HG02623 (cell line): ENCODE data around the gene GLIS1.

Experiments used
- ATAC-seq: cut with Tn5 transposase; IDR thresholded peaks from one replicate; pipeline ENCODE4 v1.9.1; 2021; ENCODE audit warnings: moderate library complexity; ENCODE audit not compliant: unreplicated experiment

Gene GLIS1

DNA sequence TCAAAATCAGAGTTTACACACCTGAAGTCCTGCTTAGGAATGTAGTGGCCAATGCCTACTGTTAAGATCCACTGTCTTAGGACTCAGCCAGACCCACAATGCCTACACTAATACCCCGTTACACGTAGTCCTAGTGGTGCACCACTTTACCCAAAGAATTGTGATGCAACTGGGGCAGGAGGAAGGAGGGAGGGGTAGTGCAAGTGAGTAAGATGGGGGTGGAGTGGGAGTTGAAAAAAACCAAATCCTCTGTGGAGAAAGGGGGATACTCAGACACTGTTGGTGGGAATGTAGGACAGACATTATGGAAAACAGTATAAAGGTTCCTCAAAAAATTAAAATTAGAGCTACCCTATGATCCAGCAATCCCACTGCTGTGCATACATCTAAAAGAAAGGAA is 19.5 kb downstream of the GLIS1 start:
- ATAC-seq, result no peak

DNA sequence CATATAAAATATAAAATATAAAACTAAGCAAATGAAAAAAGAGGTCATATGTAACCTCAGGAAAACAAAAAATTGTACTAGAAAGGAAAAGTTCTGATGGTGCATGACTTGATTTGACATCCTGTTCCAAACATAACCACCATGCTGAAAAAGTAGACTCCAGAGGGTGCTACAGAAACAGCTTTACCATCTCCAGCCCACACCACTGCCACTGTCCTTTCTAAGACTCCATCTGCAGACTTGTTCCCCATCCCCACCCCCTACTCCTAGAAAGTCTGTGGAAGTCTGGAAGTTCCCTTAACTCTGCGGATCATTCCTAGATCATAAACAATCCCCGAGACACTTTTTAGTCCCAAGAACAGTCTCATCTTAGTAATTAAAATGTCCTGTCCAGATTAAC is 20.5 kb downstream of the GLIS1 start:
- ATAC-seq, result no peak

DNA sequence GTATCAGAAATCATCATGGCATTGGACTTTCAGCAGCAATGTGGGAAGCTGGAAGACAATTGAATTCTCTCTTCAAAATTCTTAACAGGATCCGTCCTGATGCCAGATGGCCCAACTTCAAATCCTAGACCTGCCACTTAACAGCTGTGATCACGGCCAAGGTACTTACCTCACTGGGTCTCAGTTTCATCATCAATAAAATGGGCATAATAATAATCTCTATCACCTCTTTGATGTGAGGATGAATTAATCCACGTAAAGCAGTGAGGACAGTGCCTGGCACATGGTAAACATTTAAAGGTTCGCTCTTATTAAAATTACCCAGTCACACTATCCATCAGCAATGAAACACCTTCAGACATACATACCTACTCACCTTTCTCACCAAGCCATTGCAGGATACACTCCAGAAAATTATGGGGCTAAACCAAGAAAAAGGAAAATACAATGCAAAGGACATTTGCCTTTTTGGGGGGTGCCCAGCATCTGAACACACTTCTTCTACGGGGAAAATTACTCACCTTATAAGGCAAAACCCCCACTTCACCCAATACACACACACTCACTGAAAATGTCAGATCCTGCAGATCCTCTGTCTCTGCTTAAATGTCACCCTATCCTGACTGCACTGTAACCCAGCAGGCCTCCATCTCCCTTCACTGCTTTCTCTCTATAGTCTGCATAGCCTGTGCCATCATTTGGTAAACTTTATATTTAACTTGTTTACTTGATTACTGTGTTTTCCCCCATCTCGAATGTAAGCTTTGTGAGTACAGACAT is 21.7 kb downstream of the GLIS1 start:
- no peak for ATAC-seq

- no peak for ATAC-seq
Observed at GRCh38 chr1:53716150-53716549, 22.8 kb downstream of the GLIS1 start.

- no peak for ATAC-seq
Observed at GRCh38 chr1:53715478-53715877, 23.5 kb downstream of the GLIS1 start.

DNA sequence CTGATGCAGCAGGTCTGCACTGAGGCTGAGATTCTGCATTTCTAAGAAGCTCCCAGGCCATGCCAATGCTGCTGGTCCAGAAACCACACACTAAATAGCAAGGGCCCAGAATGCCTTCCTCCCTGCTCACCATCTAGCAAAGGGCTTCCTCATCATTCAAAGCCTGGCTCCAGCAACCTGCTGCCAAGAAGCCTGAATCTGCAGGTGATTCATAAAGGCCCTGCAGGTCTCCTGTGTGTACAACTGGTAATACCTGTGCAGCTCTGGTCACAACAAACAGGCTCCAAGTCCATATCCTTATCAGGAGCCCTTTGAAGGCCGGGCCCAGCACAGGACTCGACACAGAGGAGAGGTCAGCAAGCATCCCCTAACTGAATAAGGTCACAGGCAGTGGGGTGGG is 26.7 kb downstream of the GLIS1 start:
- no peak for ATAC-seq

DNA sequence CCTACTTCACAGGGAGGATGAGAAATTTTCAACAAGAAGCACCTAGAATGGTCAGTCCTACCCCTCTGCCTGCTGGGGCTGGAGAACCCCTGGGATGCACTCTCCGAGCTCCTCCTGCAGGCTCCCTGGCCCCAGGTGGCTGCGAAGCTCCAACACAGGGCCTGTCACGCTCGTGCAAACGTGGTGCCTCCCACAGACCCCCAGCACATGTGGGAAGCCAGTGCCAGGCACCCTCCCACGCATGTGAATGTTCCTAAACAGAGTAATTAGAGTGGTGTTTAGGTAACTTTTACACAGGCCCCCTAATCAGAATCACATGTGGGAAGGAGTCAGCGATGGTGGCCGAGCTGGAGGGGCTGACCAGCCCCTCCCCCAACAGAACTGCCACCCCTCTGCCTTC is 28.4 kb downstream of the GLIS1 start:
- ATAC-seq, result no peak

GRCh38 chr1:53708687-53709086 is 30.3 kb downstream of the GLIS1 start:
- ATAC-seq, result no peak

DNA sequence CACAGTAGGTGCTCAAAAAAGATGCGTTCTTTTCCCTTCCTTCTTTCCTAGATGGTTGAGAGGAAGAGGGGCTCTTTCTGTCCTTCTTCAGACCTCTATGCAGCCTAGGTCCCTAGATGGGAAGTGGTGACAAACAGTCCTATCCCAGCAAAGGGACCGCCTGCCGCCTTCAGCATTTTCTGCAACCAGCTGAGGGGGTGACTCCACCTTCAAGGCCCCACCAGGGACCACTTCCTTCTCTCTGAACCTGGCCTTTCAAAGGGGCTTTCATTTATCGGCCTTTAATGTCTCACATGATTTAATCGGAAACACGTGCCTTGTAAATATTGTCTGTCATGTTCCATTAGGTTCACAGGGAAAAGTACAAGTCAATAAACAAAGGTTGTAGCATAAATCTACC is 32.6 kb downstream of the GLIS1 start:
- ATAC-seq, result no peak

- no peak for ATAC-seq
Observed at GRCh38 chr1:53705446-53706096, 33.4 kb downstream of the GLIS1 start.

- no peak for ATAC-seq
Observed at GRCh38 chr1:53704804-53705445, 34.0 kb downstream of the GLIS1 start.

DNA sequence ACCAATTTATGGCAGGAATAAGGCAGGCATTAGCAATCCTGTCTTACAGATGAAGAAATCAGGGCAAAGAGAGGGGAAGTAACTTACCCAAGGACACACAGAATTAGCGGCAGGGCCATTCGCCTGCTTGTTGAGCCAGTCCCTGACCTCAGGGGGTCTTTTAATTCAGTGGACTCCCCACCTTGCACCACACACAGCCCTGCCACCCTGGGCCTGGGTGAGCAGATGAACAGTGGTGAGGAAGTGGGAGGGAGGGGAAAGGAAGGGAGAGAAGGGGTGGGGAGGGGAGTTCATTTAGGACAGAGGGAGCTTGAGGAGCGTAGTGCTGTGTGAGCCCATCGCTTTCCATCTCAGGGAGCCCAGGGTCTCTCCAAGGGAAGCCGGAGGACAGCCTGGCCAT is 34.7 kb downstream of the GLIS1 start:
- ATAC-seq, result no peak

GRCh38 chr1:53703174-53703573 is 35.8 kb downstream of the GLIS1 start:
- no peak for ATAC-seq

DNA sequence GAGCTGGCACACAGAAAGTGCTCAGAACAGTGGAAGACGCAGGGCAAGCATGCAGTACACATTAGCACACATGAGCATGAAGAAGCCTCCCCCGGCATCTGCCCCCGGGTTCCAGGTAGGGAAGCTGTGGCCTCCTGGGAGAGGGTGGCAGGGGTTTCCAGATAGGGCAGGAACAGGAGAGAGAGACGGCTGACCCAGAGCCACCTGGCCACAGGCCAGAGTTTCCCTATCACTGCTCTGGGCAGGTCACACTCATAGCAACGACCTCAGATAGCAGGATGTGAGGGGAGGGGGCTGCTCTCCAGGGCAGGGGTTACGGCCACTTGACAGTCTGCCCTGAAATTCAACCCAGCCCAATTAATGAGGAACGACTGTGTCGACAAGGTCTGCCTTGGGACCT is 36.6 kb downstream of the GLIS1 start:
- no peak for ATAC-seq

DNA sequence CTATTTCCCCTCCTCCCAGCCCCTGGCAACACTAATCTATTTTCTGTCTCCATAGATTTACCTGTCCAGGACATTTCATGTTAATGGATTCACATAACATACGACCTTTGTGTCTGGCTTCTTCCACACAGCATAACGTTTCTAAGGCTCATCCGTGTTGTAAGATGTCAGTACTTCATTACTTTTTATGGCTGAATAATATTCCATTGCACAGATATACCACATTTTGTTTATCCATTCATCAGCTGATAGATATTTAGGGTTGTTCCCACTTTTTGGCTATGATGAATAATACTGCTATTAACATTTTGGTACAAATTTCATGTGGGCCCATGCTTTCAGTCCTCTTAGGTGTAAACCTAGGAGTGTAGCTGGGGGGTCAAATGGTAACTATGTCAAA is 38.2 kb downstream of the GLIS1 start:
- no peak for ATAC-seq

DNA sequence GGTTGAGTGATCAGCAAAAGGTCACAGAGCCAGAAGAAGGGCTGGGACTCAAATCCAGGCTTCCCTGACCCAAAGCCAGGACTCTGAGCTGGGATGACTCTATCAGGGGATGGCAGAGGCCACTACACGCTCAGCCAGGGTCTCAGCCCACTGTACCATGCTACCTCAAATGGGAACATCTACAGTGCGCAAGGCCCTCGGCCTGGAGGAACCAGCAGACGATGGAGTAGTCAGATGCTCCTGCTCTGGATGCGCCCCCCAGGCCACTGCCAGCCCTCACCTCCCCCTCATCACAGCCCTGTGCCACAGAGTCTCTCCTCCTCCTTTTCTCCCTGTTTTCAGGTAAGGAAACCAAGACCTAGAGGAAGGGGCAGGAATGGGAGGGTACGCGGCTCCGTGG is 39.0 kb downstream of the GLIS1 start:
- no peak for ATAC-seq

DNA sequence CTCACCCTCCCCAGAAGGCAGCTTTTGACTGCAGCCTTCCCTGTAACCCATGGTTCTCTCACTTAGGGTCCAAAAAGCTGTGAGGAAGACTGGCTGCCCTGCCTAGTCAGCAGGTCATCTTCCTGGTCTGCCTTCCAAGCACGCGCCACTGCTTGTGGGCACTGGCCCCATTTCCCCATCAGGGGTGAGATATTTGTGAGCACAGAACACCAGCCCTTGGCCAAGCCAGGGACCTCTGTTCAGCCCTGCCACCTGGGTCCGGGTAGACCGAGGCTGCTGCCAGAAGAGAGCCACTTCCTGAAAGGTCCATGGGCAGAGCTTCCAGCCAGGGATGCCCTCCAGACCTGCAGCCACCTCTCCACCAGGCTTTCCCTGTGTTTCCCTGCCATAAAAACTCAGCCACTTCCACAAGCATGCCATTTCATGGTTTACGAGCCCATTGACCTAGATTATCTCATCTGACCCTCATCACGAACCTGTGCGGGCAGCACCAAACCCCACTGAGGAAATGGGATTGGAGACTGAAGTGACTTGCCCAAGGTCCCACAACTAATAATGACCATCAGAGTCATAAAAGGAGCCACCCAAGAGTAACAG is 40.5 kb downstream of the GLIS1 start:
- ATAC-seq, result no peak

GRCh38 chr1:53697721-53698383 is 41.1 kb downstream of the GLIS1 start:
- no peak for ATAC-seq

DNA sequence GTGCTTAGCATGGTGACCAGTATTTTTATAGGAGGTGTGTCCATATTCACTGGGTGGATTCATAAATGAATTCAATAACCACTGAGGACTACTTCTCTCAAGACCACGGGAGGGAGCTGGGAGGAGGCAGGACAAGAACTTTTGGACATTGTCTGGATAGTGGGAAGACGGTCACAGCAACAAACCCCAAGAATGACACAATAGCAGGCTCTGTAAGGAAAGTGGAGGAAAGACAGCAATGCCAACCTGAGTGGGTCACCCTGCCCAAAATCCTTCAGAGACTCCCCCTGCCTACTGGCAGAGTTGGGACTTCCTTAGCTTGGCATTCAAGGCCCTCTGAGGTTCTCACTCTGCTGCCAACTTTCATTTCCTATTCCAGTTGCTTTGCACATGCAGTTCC is 42.0 kb downstream of the GLIS1 start:
- no peak for ATAC-seq

DNA sequence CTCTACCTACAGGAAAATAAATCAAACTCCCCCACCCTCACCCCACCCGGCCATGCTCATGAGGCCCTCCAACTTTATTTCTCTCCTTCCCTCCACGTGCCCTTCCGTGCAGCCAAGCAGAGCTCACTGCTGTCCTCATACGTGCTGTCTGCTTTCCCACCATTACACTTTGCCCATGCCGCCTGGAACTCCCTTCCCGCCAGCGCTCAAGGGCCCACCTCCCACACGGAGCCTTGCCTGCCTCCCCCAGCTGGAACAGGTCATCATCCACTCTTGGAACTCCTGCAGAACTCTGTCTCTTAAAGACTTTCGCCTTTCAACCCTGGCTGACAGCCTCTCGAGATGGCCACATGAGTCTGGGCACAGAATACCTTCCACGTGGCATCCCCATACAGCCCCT is 42.4 kb downstream of the GLIS1 start:
- ATAC-seq, result no peak

GRCh38 chr1:53696051-53696450 is 42.9 kb downstream of the GLIS1 start:
- ATAC-seq, result no peak
